Gastrocnemius medialis (tissue), 4 donors: Measurements from ENCODE around the gene ACOXL. TPM values are rescaled to one million over a fixed set of nuclear protein-coding genes. Genes with fewer than 3 reads are reported as not detected.

ENCODE experiments used
- ATAC-seq, 2 donors: fragments of 150-250 bp; one replicate each; pipeline ENCODE4 v1.9.1; 2016
- DNase-seq, 2 donors: peaks; one replicate each; pipeline ENCODE4 v3.0.0-alpha.2; 2019
- H3K27ac ChIP-seq, 4 donors: fragments of 200-600 bp; sonication (generic); 1 replicate in 1 of 4; 2 replicates in 3 of 4; pipeline ENCODE4 v1.5.1; 2016 to 2018; ENCODE audit warnings: mild to moderate bottlenecking in 2 of 4, moderate library complexity in 1 of 4
- H3K27me3 ChIP-seq, 3 donors: fragments of 200-600 bp; sonication (generic) in 2 of 3; 1 replicate in 1 of 3; 2 replicates in 2 of 3; pipeline versions ENCODE4 v1.5.1 to v1.6.0; 2016 to 2019; ENCODE audit warnings: mild to moderate bottlenecking in 1 of 3, moderate library complexity in 1 of 3
- H3K36me3 ChIP-seq, 2 donors: fragments of 200-600 bp; sonication (generic) in 1 of 2; one replicate each; pipeline ENCODE4 v1.5.1; 2017 to 2018
- H3K4me1 ChIP-seq, 2 donors: fragments of 200-600 bp; sonication (generic) in 1 of 2; one replicate each; pipeline ENCODE4 v1.5.1; 2016 to 2017; ENCODE audit warnings: mild to moderate bottlenecking in 2 of 2
- H3K4me3 ChIP-seq, 4 donors: fragments of 200-600 bp; sonication (generic) in 3 of 4; 1 replicate in 1 of 4; 2 replicates in 3 of 4; pipeline ENCODE4 v1.5.1; 2016 to 2019; ENCODE audit warnings: mild to moderate bottlenecking in 2 of 4
- H3K9me3 ChIP-seq, 3 donors: fragments of 200-600 bp; sonication (generic) in 2 of 3; 1 replicate in 1 of 3; 2 replicates in 2 of 3; pipeline ENCODE4 v1.5.1; 2016 to 2019
- CTCF ChIP-seq, 5 experiments: fragments of 450-650 bp in 3 of 5; fragments of 200-600 bp in 2 of 5; sonication (generic) in 2 of 5; IDR thresholded peaks in 4 of 5; conservative IDR thresholded peaks in 1 of 5; 1 replicate in 4 of 5; 2 replicates in 1 of 5; pipeline ENCODE4 v1.5.1; 2016 to 2019; ENCODE audit warnings: antibody characterized with exemption in 5 of 5, mild to moderate bottlenecking in 3 of 5, moderate library complexity in 3 of 5
- POLR2A ChIP-seq, 2 donors: fragments of 450-650 bp; IDR thresholded peaks; one replicate each; pipeline ENCODE4 v1.6.1; 2017; ENCODE audit warnings: antibody characterized with exemption in 2 of 2, mild to moderate bottlenecking in 2 of 2, moderate library complexity in 2 of 2
- in situ Hi-C, 4 donors: fragments of 200-750 bp; cut with MboI; loops; one replicate each; pipeline versions ENCODE4 v1.15.0 to v1.8.0; 2017; ENCODE audit warnings: low sequenced_read_pairs in 4 of 4
- intact Hi-C: fragments of 100-400 bp; cut with DNase I; formaldehyde crosslinking; loops from one replicate; pipeline ENCODE4 v1.15.1; 2023; ENCODE audit warnings: low total_unique reads
- total RNA-seq, 4 donors: library from RNA; depleted of rRNA; stranded (reverse); fragments of >200 nt; gene quantifications; one replicate each; pipeline versions ENCODE4 v1.1.0 to v1.2.3, GENCODE V29; 2016

ACOXL gene
- total RNA-seq, 4 donors from 2014 or later: not detected

DNA sequence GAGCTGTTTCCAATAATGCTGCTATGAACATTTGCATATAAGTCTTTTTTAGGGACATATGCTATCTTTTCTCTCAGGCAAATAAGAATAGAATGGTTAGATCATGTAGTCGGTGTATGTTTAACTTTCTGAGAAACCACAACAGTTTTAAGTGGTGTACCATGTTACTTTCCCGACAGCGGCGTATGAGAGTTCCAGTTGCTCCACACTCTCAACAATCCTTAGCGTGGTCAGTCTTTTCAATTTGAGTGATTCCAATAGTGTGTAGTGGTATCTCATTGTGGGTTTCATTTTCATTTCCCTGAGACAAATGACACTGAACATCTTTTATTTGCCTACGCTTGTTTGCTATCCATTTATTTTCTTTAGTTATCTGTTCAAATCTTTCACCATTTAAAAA is 149.5 kb downstream of the ACOXL start:
- H3K9me3 ChIP-seq: no peaks in the 10 kb centered on the region
- H3K36me3 ChIP-seq: no peaks in the 10 kb centered on the region
- ATAC-seq (no peak), DNase-seq (no peak)
- H3K27ac ChIP-seq: no peak overlapping the region
- in situ Hi-C loops (no loop called here), intact Hi-C loops (no loop called here)
- TF ChIP-seq CTCF (IDR thresholded peaks at IDR 0.05 in 4 of 5, conservative IDR thresholded peaks at IDR 0.05 in 1 of 5) (no peak), POLR2A (IDR thresholded peaks at IDR 0.05) (no peak)
- H3K4me1 ChIP-seq: no peaks in the 10 kb centered on the region
- no peak overlapping the region for H3K4me3 ChIP-seq
- H3K27me3 ChIP-seq: no peaks in the 10 kb centered on the region

DNA sequence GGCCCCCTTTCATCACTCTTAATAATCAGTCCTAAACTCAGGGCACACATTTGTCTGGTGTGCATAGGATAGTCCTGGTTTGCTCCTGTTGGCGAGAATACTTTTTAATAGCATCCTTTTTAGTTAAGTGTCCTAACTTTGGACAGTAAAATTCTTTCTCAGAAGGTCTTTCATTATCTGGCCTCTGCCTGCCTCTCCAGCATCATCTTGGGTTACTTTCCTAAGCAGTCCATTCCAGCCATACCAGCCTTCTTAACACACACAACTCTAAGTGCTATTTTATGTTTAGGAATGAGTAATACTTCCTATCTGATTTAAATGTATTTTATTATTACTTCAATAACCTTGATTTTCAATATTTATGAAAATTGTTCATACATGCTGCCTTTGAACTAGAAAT is 151.0 kb downstream of the ACOXL start:
- no peaks in the 10 kb centered on the region for H3K9me3 ChIP-seq
- intact Hi-C loops: no loop called here

GRCh38 chr2:110885256-110885655 is 152.9 kb downstream of the ACOXL start:
- DNase-seq (no peak), ATAC-seq (no peak)
- H3K9me3 ChIP-seq: no peaks in the 10 kb centered on the region
- no peaks in the 10 kb centered on the region for H3K4me1 ChIP-seq
- H3K4me3 ChIP-seq: no peak overlapping the region
- no peak for TF ChIP-seq CTCF (IDR thresholded peaks at IDR 0.05 in 4 of 5, conservative IDR thresholded peaks at IDR 0.05 in 1 of 5)
- H3K36me3 ChIP-seq: no peaks in the 10 kb centered on the region
- no peaks in the 10 kb centered on the region for H3K27me3 ChIP-seq
- intact Hi-C loops (no loop called here), in situ Hi-C loops (no loop called here)
- no peak overlapping the region for H3K27ac ChIP-seq

More for the DNA sequence above, 151.0 kb downstream of the ACOXL start:
- H3K36me3 ChIP-seq: no peaks in the 10 kb centered on the region
- ATAC-seq: no peak
- TF ChIP-seq POLR2A (IDR thresholded peaks at IDR 0.05): no peak
- TF ChIP-seq CTCF (IDR thresholded peaks at IDR 0.05 in 4 of 5, conservative IDR thresholded peaks at IDR 0.05 in 1 of 5): no peak
- H3K27ac ChIP-seq: no peak overlapping the region
- H3K4me3 ChIP-seq: no peak overlapping the region
- in situ Hi-C loops: no loop called here
- no peaks in the 10 kb centered on the region for H3K27me3 ChIP-seq
- H3K4me1 ChIP-seq: no peaks in the 10 kb centered on the region
- no peak for DNase-seq

GRCh38 chr2:110886826-110887573 is 154.6 kb downstream of the ACOXL start:
- Histone ChIP-seq H3K27me3 (no peaks in the 10 kb centered on the region), H3K36me3 (no peaks in the 10 kb centered on the region), H3K4me3 (no peak overlapping the region), H3K9me3 (no peaks in the 10 kb centered on the region), H3K27ac (no peak overlapping the region), H3K4me1 (no peaks in the 10 kb centered on the region)
- no peak for TF ChIP-seq CTCF (IDR thresholded peaks at IDR 0.05 in 4 of 5, conservative IDR thresholded peaks at IDR 0.05 in 1 of 5)
- TF ChIP-seq POLR2A (IDR thresholded peaks at IDR 0.05): no peak
- in situ Hi-C loops (no loop called here), intact Hi-C loops (no loop called here)
- ATAC-seq: no peak
- DNase-seq: no peak

DNA sequence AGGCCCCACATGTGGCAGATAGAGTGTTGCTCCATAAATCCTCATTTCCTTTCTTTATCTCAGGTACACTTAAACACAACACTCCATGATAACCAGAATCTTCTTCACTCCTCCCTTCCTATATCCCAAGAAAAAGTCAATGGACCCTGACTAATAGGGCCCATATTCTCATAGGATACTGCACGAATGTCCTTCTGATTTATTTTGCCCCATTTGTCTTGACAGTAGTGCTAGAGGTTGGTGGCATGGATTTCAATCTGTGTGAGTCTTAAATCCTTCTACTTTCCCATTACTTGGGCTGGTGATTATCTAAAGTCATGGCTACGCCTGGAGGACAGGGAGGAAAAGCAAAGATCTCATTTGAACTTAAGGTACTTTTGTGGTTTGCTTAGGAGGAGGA is 156.0 kb downstream of the ACOXL start:
- intact Hi-C loops: no loop called here
- Histone ChIP-seq H3K27me3 (no peaks in the 10 kb centered on the region), H3K36me3 (no peaks in the 10 kb centered on the region), H3K27ac (no peak overlapping the region), H3K9me3 (no peaks in the 10 kb centered on the region), H3K4me1 (no peaks in the 10 kb centered on the region), H3K4me3 (no peak overlapping the region)
- in situ Hi-C loops: no loop called here
- DNase-seq (no peak), ATAC-seq (no peak)
- TF ChIP-seq CTCF (IDR thresholded peaks at IDR 0.05 in 4 of 5, conservative IDR thresholded peaks at IDR 0.05 in 1 of 5) (no peak), POLR2A (IDR thresholded peaks at IDR 0.05) (no peak)
